Stimulated activated CD8-positive, alpha-beta memory T cell treated with anti-CD3 and anti-CD28 coated beads, Interleukin-12 subunit alpha, Interleukin-12 subunit beta, amount 100 ng/mL, for 24 hours (primary cell): ENCODE results near the gene TMEM95.

Experiments
- DNase-seq: peaks from one replicate; pipeline ENCODE4 v3.0.0-alpha.2; 2020; ENCODE audit errors: extremely low read depth

TMEM95 gene

DNA sequence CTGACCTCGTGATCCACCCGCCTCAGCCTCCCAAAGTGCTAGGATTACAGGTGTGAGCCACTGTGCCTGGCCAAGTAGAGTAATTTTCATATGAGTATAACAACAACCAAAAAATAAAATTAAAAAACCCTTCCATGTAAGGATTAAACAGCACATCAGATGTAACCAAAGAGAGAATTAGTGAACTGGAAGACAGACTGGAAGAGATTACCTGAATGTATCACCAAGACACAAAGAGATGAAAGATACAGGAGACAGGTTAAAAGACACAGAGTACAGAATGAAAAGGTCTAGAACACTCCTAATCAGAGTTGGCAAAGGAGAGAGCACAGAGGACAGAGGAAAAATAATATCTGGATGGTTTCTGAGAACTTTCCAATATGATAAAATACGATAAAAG, 24.2 kb downstream of the TMEM95 start:
- no peak for DNase-seq

DNA sequence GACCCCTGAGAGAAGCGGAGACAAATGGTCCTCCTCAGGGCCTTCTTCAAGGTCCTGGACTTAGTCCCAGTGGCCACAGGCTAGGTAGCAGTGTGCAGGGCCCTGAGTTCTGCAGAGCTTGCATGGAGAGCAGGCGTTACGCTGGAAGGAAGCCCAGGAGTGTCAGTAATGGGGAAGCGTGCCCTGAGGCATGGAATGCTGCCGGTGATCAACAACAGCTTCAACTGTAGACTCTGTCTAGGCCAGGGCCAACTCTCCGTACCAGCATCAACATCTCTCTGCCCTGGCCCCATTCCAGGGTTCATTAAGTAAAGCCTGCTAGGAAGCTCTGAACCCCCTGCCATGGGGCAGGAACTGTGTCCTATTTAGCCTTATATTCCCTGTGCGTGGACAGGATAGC, 25.4 kb downstream of the TMEM95 start:
- no peak for DNase-seq

DNA sequence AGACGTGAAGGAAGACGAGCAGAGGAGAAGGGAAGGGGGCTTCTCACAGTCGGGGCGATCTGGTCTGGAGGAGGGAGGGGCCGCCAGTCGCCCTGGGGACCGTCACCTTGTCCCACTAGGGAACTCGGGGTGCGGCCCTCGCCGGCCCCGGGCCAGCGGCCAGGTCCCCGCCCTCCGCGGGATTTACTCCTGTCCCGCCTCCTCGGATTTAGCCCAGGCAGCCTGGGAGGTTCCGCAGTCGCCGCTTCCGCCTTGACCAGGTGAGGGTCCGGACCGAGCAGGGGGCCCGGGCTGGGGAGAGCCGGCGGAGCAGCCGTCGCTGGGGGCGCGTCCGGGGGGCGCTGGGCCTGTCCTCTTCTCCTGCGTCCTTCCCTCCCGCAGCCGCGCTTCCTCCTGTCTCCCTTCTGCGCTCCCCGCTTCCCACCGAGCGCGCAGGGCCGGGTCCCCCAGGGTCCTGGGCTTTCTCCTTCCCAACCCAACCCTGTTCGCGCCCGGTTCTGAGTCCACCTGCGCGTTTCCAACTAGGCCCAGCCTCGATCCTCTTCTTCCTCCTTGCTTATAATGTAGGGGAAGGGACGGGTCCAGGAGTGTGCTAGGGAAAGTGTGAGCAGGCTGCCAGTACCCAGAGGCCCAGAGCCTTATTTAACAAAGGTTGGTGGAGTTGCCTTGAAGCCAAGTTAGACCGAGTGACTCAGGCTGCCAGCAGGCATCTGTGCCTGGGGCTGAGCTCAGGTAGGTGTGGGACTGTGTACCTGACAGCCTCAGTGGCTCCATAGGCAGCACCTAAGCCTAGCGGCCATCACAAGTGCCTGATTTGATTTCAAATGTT, 26.1 kb downstream of the TMEM95 start, which contains the start of gene TNK1:
Gene TNK1, plus strand, starts transcription at position 235 of the 829 bp plus-strand sequence. CDS start 1,838 bp downstream, outside the sequence.
- no peak for DNase-seq

DNA sequence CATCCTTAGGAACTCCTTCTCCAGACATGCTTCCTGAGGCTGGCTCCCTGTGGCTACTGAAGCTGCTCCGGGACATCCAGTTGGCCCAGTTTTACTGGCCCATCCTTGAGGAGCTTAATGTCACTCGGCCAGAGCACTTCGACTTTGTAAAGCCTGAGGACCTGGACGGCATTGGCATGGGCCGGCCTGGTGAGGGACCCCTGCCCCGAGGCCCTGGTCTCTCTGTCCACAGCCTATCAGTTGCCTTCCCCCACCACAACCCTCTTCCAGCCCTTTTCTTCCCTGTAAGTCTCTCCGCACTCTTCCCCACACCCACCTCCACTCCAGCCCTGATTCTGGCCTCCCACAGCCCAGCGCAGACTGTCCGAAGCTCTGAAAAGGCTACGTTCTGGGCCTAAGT, 27.9 kb downstream of the TMEM95 start:
- DNase-seq, result no peak

DNA sequence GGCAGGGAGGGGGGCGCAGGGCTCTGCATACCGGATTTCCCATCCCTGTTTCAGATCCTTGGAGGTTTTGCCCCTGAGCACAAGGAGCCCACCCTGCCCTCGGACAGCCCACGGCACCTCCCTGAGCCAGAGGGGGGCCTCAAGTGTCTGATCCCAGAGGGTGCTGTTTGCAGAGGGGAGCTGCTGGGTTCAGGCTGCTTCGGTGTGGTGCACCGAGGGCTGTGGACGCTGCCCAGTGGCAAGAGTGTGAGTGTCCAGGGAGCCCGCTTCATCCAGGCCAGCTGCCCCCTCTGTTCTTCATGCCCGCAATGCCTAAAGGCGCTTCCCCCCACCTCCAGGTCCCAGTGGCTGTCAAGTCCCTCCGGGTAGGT, 28.4 kb downstream of the TMEM95 start:
- DNase-seq, result no peak

DNA sequence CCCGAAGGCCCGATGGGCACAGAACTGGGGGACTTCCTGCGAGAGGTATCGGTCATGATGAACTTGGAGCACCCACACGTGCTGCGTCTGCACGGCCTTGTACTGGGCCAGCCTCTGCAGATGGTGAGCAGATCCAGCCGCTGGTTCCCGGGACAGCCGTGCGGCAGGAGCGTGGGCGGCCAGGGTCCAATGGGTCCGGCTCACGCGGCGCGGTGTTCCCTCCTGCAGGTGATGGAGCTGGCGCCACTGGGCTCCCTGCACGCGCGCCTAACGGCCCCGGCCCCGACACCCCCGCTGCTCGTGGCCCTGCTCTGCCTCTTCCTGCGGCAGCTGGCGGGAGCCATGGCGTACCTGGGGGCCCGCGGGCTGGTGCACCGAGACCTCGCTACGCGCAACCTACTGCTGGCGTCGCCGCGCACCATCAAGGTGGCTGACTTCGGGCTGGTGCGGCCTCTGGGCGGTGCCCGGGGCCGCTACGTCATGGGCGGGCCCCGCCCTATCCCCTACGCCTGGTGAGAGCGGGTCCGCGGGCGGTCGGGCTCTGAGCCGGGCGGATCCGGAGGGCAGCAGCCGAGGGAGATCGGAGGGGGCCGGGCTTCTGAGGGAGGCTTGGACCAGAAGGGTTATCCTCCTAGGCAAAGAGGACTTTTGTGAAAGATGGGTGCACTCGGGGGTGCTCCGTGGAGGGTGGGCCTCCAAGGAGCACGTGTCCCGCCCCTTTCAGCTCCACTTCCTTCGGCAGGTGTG, 29.0 kb downstream of the TMEM95 start:
- peak; percentile 42 for DNase-seq

DNA sequence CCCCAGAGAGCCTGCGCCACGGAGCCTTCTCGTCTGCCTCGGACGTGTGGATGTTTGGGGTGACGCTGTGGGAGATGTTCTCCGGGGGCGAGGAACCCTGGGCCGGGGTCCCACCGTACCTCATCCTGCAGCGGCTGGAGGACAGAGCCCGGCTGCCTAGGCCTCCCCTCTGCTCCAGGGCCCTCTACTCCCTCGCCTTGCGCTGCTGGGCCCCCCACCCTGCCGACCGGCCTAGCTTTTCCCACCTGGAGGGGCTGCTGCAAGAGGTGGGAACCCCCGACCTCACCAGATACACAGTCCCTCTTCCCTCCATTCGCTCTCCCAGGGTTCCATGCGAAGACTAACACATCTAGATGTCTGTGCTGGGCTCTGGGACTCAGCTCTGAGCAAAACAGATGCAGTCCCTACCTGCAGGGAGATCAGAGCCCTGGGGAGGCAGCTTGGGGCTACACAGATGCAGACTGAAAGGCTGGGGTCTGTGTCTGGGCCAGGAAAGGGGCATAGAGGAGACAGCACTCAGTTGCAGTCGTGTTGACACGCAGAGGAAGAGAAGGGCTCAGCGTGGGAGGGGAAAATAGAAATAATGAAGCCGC, 29.6 kb downstream of the TMEM95 start:
- DNase-seq, result no peak

DNA sequence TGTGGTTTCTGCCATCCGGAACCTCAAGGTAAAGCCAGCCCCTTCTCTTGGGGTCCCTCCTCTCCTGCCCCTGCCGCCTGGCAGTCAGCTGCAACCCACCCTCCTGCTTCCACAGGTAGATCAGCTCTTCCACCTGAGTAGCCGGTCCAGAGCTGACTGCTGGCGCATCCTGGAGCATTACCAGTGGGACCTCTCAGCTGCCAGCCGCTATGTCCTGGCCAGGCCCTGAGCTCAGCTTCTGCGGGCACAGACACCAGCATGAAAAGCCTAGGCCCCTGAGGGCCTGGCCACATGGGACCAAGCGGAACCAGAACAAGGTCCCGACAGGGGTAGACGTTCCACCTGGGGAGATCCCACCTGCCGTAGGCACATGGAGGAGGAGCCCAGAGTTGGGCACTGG, 33.9 kb downstream of the TMEM95 start:
- no peak for DNase-seq

DNA sequence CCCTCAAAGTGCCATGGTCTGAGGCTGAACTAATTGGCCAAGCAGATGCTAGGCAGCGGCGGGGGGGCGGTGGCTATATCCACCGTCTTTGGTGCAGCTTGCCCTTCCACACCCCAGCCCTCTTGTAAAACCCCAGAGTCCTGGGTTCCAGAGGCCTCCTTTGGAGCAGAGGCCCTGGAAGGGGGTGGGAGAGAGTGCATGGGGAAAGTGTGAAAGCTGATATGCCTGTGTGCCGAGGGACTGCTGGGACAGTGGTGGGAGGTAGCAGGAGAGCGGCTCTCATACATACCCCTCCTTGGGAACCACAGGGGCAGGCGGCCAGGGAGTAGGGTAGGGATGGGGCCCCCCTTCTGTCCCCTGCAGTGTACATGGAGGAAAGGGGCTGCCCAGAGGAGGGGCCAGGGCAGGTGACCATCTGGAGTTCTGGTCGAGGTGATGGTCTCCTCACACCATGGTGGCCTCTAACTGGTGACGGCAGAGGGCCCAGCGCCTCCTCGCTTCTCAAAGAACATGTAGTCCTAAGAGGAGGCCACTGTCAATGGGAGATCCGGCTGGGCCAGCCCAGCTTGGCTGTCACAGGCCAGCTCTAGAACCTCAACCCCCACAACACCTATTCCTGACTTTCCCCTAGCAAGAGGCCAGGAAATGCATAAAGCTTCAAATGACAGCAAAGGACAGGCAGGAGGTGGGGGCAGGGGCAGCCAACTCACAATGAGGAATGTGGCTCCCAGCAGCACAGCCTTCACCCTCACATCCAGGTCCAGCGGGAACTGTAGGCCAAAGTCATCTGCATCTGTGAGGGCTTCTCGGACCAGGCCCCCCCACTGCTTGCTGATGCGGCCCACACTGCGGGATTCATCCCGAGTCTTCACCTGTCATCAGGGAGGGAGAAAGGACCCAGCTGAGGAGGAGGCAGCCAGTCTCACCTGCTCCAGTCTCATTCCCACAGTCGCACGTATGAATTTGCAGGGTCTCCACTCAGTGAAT, 35.3 kb downstream of the TMEM95 start:
- DNase-seq, result no peak

DNA sequence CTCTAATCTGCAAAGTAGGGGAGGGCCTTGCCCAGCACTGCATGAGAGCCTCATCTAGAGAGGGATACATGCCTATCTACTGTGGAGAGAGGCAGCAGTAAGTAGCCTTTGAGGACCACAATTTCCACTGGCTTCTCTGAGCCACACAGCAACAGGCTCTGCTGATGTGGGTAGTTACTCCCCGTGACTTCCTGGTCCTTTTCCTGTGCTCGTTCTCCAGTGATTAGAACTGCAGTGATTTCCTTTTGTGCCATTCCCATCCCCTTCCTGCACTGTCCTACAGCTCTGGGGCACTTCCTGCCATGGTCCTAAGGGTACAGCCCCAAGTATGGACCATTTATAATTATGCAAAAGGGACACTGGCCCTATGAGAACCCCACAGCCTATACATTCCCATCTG, 36.4 kb downstream of the TMEM95 start:
- DNase-seq, result no peak

DNA sequence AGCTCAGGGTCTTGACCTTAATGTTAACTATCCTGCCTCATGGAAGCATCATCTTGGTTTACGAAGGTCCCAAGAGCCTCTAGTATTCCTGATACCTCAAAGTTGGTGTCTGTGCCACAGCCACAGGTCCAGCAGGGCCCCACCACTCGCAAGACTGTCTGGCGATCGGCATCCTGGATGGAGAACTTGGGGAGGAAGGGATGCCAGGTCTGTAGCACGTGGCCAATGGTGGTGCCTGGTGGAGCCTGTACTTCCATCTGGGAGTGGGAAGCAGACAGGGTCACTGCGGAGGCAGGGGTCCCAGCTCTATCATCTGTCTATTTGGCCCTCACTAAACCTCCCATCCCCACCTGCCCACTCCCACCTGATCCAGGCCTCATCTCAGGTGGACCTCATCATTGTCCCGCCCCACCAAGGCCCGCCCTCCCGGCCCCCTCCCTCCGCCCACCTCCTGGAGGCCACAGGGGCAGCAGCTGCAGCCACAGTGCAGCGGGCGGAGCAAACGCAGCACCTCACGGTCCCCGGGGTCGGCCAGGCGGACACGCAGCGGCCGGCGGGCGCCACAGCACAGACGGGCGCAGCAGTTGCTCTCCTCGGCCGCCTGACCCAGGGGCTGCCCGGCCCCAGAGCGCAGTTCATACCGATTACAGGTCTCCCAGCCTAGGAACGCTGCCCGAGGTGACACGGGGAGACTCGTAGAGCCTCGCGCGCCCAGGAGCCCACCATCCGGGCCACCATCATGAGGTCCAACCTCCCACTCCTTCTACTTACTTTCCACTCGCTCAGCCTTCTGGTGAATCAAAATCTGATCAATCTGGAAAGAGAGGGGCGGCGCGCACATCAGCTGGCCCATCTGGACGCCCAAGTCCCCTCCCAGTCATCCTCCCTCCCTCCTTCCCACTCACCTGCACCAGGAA, 38.0 kb downstream of the TMEM95 start:
- DNase-seq, result no peak

DNA sequence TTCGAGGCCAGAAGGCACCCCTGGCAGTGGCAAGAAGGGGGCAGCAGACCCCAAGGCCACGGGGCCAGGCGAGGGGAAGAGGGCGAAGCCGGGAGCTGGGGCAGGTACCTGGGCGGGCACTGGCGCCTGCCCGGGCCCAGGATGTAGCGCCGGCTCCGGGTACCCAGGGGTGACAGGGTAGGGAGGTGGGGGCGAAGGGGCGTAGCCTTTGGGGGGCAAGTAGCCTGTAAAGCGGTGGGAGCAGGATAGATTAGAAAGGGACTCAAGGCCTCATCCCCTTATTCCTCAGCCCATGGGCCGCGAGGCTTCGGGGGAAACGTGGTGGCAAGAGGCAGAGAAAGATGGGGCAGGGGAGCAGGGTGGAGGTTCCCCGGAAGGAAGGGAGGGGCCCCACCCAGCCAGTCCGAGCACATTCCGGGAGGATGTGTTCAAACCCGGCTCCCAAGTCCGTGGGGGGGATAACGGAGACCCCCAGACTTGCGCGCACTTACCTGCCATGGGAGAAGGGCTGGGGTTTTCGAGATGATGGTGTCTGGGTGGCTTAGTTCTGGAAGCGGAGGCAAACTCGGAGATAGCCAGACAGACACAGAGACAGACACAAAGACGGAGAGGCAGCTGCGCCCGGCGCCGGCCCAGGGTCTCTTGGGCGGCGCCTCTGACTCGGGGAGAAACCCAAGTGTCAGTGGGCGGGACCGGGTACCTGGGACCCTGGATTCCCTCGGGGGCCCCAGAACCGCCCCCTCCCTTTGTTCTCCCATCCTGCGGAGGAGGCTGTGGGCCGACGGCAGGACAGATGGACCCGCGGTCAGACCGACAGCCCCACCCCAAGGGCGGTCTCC, 38.9 kb downstream of the TMEM95 start:
- no peak for DNase-seq

DNA sequence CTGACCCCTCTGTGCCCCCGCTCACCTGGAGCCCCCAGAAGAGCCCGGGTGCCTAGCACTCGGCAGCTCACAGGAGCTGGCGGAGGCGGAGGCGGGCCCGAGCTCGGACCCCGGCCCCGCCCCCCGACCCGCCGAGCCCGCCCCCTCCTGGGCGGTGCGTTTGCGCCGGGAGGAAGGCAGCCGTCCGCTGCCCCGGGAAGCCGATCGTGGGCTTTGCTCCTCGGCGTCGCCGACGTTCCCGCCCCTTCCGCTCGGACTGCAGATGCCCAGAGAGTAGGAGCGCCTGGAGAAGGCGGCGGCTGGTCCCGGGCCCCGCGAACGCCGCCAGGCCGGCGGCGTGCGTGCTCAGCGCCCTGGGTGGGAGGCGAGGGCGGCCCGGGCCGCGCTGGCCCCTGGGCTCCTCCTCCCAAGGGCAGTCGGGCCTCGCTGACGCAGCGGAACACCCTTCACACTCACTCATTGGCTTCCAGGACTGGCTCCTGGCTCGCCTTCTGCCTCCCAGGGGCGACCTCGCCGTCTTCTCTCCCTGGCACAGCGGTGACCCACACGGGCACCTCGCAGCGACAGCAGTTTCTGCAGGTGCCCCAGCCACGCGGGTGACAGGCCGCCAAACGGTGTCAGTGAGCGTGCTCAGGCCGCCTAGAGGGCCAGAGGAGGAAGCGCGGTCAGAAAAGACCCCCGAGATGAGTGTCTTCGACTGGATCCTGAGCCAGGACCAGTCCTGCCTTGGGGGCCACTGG, 39.7 kb downstream of the TMEM95 start, which contains the start of gene PLSCR3:
Gene PLSCR3, minus strand, starts transcription at position 74 of the 740 bp plus-strand sequence. CDS start 415 bp downstream, outside the sequence.
- peak; percentile 61 for DNase-seq

DNA sequence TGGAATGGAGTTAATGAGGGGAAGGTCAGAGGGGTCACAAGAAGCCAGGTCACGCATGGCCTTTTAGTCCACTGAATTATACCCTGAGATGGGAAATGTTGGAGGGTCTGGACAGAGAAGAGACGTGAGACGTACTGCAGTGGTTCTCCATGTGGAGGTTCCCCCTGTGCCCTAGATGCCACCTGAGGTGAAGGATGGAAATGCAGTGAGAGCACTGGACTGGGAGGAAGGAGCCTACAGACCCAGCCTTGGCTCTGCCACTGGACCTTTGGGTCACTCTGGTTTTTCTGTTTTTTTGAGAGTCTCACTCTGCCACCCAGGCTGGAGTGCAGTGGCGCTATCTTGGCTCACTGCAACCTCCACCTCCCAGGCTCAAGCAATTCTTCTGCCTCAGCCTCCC, 41.2 kb downstream of the TMEM95 start:
- DNase-seq, result no peak

DNA sequence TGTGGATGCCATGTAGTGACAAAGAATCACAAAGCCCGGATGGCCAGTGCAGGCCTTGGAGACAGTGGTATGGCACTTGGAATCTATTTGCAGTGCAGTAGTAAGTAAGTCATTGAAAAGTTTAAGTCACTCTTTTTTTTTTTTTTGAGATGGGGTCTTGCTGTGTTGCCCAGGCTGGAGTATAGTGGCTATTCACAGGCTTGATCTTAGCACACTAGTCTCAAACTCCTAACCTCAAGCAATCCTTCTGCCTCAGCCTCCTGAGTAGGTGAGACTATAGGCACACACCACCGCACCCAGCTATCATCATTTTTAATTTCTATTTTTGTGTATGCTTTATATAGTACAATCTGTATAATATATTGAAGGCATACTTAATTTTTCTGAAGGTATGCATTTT, 43.7 kb downstream of the TMEM95 start:
- no peak for DNase-seq

DNA sequence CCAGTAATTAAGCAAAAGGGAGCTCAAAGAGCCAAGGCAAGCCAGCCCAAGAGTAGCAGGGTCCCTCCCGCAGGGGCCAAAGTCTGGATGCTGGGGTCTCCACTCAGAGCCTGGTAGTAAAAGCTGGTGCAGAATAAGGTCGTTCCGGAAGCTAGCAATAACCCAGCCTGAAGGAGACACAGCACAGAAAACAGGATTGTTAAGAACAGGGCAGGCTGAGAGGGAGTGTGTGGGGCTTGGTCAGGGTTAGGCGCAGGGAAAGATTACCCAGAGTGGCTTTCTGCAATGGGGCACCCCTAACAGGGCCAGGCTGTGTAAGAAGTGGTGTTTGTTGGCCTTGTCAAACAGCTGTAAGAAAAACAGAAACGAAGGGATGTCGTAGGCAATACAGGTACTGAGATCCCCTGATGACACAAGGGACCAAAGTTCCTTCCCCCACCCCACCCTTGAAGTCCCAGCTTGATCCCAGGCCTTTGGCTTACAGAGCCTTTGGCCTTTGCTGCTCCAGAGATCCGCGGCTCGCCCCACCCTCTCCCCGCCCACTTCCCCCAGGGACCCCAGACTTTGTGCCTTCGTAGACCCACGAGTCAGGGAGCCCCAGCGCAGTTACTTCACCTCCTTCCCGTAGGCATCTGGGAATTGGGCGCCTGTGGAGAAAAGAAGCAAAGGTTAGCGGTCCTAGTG, 48.2 kb downstream of the TMEM95 start:
- DNase-seq, result no peak

DNA sequence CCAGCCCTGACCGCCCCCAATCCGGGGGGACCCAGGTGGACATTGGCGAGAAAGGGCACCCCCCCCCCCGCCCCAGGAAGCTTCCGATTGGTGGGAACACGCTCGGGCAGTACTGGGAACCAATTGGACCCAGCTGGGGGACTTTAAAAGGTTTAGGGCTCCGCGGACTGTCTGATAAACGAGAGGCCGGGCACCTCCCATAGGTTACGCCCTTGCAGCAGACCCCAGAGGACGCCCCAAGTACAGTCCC, 48.7 kb downstream of the TMEM95 start:
- no peak for DNase-seq

DNA sequence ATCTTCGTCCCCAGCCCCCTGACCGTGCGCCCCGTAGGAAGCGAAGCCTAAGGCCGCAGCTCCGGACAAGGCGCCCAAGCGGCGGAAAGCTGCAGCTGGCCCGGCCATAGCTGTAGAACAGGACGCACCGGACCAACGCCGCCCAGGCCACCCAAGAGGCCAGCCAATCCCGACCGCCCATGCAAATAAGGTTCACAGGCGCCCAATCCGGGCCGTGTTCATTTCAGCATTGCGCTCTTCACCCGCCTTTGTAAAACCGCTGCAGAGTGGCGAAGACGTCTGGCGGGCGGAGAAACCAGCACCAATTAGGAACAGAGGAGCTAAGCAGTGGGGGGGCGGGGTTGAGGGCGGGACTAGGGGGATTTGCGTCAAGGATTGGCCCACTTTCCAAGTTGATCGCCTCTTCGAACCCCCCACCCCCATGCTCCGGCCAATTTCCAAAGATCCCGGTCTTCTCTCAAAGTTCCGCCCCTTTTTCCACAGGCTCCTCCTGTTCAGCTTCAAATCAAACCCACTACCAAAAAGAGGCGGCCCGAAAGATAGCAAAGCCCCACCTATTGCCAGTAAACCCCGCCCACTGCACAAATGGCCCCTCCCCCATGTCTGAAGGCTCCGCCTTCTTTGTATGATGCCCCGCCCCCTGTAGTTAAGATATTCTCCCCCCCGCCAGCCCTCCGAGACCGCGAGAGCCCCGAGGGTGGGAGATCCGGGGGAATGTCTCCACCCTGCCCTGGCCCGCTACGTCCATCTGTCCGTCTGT, 49.2 kb downstream of the TMEM95 start, which contains the start of gene TMEM256:
Gene TMEM256, minus strand, starts transcription at position 121 of the 760 bp plus-strand sequence. Its CDS starts 13 bp downstream, at position 108.
- DNase-seq, result peak; percentile 91
